Activated naive CD8-positive, alpha-beta T cell treated with anti-CD3 and anti-CD28 coated beads for 36 hours (primary cell): ENCODE data around the gene NUPR1. TPM values are rescaled to one million over a fixed set of nuclear protein-coding genes. Genes with fewer than 3 reads are reported as not detected.
"Not testable (repeated sequence)": the region's sequence is repeated elsewhere in the genome, so short reads cannot be mapped to it uniquely, and the experiment has no call there.

Experiments used
- DNase-seq: peaks from one replicate; pipeline ENCODE4 v3.0.0; 2021
- H3K27ac Mint-ChIP-seq: one replicate; pipeline ENCODE4 v1.8.0; 2022; ENCODE audit warnings: mild to moderate bottlenecking, moderate library complexity, mixed read lengths
- H3K27me3 Mint-ChIP-seq: one replicate; pipeline ENCODE4 v1.8.0; 2022; ENCODE audit warnings: mild to moderate bottlenecking, mixed read lengths
- H3K36me3 Mint-ChIP-seq: one replicate; pipeline ENCODE4 v1.8.0; 2021; ENCODE audit warnings: mild to moderate bottlenecking, mixed read lengths
- H3K4me1 Mint-ChIP-seq: one replicate; pipeline ENCODE4 v1.8.0; 2021; ENCODE audit warnings: mixed read lengths
- H3K4me3 Mint-ChIP-seq: one replicate; pipeline ENCODE4 v1.8.0; 2022; ENCODE audit warnings: mild to moderate bottlenecking, moderate library complexity, mixed read lengths
- H3K9me3 Mint-ChIP-seq: one replicate; pipeline ENCODE4 v1.8.0; 2022; ENCODE audit warnings: mixed read lengths
- total RNA-seq, 2 experiments: library from RNA; stranded (reverse); gene quantifications; one replicate each; pipeline ENCODE4 v1.2.3, GENCODE V29; 2021

NUPR1 gene
- total RNA-seq, 2 experiments from 2014 or later = not detected

DNA sequence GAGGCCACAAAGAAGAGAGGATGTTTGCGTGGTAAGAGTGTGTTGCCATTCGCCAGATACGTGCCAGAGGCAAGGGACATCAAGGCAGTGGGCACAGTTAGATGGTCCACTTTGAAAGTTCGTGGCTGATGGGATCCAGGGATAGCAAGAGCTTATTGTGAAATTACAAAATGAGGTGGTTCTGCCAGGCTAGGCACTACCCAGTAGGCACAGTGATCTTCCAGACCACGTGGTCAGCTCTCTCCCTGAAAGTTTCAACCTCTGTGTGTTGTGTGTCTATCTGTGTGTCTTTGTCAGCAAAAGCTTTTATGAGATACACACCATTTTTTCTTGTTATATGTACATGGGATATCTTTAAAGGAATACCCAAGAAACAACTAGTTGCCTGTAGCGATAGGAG, 24.4 kb upstream of the NUPR1 start:
- peaks cover 11% of the 10 kb centered on the region for H3K9me3 Mint-ChIP-seq
- H3K4me3 Mint-ChIP-seq = no peak overlapping the region
- no peak overlapping the region for H3K27ac Mint-ChIP-seq
- H3K27me3 Mint-ChIP-seq = no peaks in the 10 kb centered on the region
- peaks cover 20% of the 10 kb centered on the region for H3K4me1 Mint-ChIP-seq
- H3K36me3 Mint-ChIP-seq = peaks cover 40% of the 10 kb centered on the region
- DNase-seq = no peak

DNA sequence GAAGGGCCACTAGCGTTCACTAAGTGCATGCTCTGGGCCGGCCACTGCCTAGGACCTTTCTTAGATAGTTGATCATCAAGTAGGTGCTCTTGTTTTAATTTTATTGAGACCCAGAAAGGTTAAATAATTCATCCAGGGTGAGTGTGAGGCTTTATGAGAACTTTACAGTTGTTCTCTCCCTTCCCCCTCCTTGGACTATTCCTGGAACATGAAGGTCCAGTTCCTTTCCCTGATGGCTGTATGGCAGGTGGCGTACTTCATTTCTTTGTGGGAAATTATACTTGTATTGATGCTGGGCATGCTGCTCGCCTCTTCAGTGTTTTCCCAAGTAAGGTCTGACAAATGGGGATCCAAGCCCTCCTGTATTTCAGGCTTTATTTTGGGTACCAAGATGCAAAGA, 23.4 kb upstream of the NUPR1 start:
- Mint-ChIP-seq H3K4me3 (no peak overlapping the region), H3K9me3 (peaks cover 6% of the 10 kb centered on the region), H3K27me3 (no peaks in the 10 kb centered on the region), H3K27ac (no peak overlapping the region), H3K36me3 (peaks cover 35% of the 10 kb centered on the region), H3K4me1 (peaks cover 18% of the 10 kb centered on the region)
- DNase-seq = no peak

DNA sequence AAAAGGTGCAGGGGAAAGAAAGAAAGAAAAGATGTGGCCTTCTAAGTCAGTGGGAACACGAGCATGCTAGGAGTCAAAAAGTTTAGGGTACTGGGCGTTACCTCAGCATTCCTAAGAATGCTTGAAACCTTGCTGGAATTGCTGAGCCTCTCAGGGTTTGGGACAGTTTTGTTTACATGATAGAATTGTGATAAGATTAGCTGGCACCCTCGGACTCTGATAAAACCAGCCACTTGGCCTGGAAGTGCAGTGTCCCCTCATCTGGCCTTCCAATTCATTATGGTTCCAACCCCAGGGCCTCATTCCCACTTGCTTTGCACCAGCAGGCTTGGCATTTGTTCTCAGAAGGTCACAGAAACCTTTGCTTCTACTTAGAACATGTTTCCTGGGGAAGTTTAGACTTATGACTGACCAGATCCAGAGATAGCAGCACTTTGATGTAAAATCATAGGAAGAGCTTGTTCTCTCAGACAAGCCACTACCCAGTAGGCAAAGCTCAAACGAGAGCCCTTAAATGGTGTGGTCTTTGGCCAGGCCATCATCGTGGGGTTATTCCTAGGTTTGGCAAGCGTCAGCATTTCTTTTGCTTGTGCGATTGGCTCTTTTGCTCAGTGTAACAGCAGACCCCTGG, 22.9 kb upstream of the NUPR1 start:
- Mint-ChIP-seq H3K4me3 (no peak overlapping the region), H3K36me3 (peaks cover 38% of the 10 kb centered on the region), H3K27me3 (no peaks in the 10 kb centered on the region), H3K27ac (no peak overlapping the region), H3K9me3 (peaks cover 3% of the 10 kb centered on the region), H3K4me1 (peaks cover 20% of the 10 kb centered on the region)
- DNase-seq = no peak

DNA sequence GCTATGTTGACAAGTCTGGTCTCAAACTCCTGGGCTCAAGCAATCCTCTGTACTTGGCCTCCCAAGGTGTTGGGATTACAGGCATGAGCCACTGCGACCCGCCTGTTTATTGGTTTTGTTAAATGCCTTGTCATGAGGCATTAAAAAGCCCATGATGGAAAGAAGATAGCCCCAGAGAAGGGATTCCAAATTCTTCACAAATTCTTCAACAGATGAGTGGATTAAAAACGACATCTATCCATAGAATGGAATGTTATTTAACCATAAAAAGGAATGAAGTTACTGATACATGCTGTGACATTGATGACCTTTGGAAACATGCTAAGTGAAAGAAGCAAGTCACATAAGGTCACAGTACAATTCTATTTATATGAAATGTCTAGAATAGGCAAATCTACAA, 19.7 kb upstream of the NUPR1 start:
- Mint-ChIP-seq H3K4me3 (no peak overlapping the region), H3K27me3 (no peaks in the 10 kb centered on the region), H3K9me3 (no peaks in the 10 kb centered on the region), H3K27ac (no peak overlapping the region), H3K4me1 (peaks cover 33% of the 10 kb centered on the region), H3K36me3 (peaks cover 32% of the 10 kb centered on the region)
- no peak for DNase-seq

DNA sequence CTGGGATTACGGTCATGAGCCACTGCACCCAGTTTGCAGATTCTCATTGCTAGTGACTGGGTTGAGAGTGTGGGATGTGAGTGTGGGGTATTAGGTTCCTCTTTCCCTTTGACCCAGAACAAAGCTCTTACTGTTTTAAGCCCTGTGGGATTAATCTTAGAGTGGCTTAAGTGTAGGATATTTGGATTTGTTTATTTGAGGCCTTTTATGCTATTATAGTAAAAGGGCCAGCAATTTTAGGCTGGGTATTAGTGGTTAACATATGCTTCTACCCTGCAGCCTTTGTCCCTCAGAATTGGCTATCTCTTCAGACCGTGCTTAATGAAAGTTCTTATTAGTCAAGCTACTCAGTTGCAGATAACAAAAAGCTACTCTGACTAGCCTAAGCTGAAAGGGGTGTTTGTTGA, 18.1 kb upstream of the NUPR1 start:
- Mint-ChIP-seq H3K4me1 (peaks cover 27% of the 10 kb centered on the region), H3K4me3 (no peak overlapping the region), H3K36me3 (peaks cover 32% of the 10 kb centered on the region), H3K27ac (no peak overlapping the region), H3K27me3 (no peaks in the 10 kb centered on the region), H3K9me3 (no peaks in the 10 kb centered on the region)
- no peak for DNase-seq

DNA sequence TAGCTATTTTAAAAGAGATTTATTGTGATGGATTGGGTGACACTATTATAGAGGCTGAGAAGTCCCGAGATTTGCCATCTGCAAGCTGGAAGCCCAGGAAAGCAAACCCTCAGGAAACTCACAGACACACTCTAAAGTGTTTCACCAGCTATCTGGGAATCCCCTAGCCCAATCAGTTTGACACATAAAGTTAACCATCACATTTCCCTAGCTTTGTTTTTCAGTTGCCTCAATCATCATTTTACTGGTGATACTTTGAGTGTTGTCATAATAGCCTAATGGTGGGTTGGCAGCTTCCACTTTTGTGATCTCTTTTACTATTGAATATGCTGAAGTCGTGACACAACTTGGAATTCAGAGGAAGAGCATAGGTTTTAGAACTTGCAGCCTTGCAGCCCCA, 16.8 kb upstream of the NUPR1 start:
- Mint-ChIP-seq H3K4me3 (no peak overlapping the region), H3K27ac (no peak overlapping the region), H3K27me3 (no peaks in the 10 kb centered on the region), H3K9me3 (no peaks in the 10 kb centered on the region), H3K4me1 (peaks cover 29% of the 10 kb centered on the region), H3K36me3 (peaks cover 31% of the 10 kb centered on the region)
- no peak for DNase-seq

DNA sequence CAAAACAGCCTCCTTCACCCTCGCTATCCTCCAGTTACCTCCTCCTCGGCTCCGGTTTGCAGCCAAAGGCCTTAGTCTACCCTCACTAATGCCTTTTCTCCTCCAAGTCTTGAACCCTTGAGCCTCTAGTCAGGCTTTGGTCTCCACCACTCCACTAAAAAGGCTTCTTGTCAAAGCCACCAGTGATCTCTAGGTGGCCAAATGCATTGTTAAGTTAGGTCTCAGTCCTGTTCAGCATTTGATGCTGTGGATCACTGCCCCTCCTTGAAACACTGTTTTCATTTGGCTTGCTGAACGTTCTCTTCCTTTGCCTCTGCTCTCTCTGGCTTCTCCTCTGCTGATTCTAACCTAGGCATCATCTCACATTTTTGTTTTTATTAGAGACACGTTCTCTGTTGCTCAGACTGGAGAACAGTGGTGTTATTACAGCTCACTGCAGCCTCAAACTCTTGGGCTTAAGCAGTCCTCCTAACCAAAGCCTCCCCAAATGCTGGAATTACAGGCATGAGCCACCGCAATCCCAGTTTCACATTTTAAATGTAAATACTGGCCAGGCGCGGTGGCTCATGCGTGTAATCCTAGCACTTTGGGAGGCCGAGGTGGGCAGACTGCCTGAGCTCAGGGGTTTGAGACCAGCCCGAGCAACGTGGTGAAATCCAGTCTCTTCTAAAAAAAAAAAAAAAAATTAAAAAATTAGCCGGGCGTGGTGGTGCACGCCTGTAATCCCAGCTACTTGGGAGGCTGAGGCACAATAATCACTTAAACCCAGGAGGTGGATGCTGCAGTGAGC, 16.1 kb upstream of the NUPR1 start:
- Mint-ChIP-seq H3K27ac (peak overlapping the region; percentile 86), H3K4me3 (peak overlapping the region; percentile 79), H3K27me3 (no peaks in the 10 kb centered on the region), H3K4me1 (peaks cover 29% of the 10 kb centered on the region), H3K9me3 (no peaks in the 10 kb centered on the region), H3K36me3 (peaks cover 30% of the 10 kb centered on the region)
- DNase-seq = no peak

DNA sequence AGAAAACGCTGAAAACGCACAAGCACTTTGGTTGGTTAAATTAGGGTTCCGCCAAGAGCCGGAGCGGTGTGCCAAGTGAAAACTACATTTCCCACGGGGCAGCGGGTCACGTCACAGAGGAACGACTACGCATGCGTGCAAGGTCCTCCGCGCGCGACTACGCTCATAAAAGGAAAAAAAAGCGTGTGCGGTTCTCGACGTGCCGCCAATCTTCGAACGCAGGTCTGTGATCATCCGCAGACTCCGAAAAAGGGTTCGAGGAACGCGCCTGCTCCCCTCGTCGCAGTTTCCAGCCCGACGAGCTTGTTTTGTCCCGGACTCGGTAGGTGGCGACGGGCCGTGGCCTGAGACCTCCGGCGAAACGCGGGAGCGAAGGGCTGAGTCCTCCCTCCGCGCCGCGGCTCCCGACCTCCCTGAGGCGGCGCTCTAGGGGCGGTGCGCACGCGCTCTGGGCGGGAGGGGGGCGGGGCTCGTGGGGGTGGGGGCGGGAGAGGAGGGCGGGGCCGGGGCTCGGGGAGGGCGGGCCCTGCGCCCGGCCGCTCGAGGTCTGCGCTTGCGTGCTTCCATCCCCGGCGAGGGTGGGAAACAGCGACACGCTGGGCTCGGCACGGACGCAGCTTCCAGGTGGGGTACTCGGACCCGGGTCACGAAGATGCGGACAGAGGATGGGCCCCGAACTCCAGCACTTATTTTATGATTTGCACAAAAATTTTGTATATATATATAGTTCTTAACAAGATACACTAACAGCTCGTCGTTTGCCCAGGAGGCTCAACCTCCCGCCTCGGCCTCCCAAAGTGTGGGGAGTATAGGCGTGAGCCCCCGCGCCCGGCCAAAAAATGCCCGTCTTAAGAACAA, 15.2 kb upstream of the NUPR1 start, which contains the start of gene SGF29:
SGF29 (plus strand) TSS at position 145 of the 858 bp plus-strand sequence. CDS start 27,150 bp downstream, outside the sequence.
- DNase-seq = peak; percentile 89
- Mint-ChIP-seq H3K27me3 (no peaks in the 10 kb centered on the region), H3K36me3 (peaks cover 21% of the 10 kb centered on the region), H3K9me3 (no peaks in the 10 kb centered on the region), H3K4me1 (peaks cover 34% of the 10 kb centered on the region), H3K4me3 (peak within 1 kb of the TSS; percentile 86), H3K27ac (peak within 1 kb of the TSS; percentile 98)

DNA sequence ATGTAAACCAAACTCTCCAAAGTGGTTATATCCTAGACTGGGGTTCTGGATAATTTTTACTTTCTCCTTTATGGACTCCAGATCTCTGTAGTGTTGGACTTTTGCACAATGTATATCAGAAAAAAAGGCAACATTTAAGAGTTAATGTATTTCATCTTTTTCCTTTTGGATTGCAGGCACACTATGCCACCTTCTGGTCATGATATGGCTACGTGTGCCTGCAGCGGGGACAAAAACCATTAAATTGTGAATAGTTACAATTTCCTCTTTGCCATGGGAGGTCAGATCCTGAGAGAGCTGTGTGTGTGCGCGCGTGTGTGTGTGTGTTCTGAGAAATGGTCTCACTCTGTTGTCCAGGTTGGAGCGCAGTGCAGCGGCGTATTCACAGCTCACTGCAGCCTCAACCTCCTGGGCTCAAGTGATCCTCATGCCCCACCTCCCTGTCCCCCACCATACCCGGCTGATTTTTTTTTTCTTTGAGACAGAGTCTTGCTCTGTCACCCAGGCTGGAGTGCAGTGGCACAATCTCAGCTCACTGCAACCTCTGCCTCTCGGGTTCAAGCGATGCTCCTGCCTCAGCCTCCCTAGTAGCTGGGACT, 10.6 kb upstream of the NUPR1 start:
- H3K36me3 Mint-ChIP-seq = no peaks in the 10 kb centered on the region
- H3K27ac Mint-ChIP-seq = no peak overlapping the region
- no peaks in the 10 kb centered on the region for H3K9me3 Mint-ChIP-seq
- no peak overlapping the region for H3K4me3 Mint-ChIP-seq
- peaks cover 12% of the 10 kb centered on the region for H3K4me1 Mint-ChIP-seq
- H3K27me3 Mint-ChIP-seq = no peaks in the 10 kb centered on the region
- DNase-seq = no peak

DNA sequence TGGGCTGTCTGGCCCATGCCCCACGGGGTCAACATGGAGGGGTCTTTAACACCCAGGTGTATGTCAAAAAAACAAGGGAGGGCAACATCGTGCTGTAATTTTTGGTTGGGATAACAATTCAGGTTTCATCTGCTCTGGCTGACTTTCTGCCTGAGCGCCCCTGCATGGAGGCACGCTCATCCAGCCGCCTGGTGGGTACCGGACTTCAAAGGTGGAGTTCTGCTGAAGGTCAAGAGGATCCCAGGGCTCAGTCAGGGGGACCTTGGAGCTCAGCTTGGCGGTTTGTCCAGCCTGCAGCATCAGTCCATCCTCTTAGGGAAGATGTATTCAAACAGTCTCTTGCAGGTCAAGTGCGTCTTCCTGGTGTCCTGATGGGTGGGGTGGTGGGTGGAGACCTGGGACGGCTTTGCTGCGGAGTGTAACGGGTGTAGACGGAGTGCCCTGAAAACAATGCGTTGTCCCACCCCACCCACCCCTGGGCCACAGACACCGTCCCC, 9.6 kb upstream of the NUPR1 start:
- H3K27ac Mint-ChIP-seq = no peak overlapping the region

DNA sequence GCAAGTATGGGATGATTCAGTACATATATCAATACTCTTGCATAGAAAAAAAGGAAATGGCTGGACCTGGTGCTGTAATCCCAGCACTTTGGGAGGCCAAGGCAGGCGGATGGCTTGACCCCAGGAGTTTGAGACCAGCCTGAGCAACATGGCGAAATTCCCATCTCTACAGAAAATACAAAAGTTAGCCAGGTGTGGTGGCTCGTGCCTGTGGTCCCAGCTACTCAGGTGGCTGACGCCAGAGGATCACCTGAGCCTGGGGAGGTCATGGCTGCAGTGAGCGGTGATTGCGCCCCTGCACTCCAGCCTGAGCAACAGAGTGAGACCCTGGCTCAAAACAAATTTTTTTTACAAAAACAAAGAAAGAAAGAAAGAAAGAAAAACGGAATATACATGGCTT, 7.9 kb upstream of the NUPR1 start:
- Mint-ChIP-seq H3K36me3 (no peaks in the 10 kb centered on the region), H3K27me3 (no peaks in the 10 kb centered on the region), H3K9me3 (no peaks in the 10 kb centered on the region), H3K4me3 (no peak overlapping the region), H3K27ac (no peak overlapping the region), H3K4me1 (peaks cover 8% of the 10 kb centered on the region)
- no peak for DNase-seq

More for the DNA sequence above, 9.6 kb upstream of the NUPR1 start:
- Mint-ChIP-seq H3K4me1 (peaks cover 10% of the 10 kb centered on the region), H3K9me3 (no peaks in the 10 kb centered on the region), H3K27me3 (no peaks in the 10 kb centered on the region), H3K36me3 (no peaks in the 10 kb centered on the region), H3K4me3 (no peak overlapping the region)
- DNase-seq = no peak

DNA sequence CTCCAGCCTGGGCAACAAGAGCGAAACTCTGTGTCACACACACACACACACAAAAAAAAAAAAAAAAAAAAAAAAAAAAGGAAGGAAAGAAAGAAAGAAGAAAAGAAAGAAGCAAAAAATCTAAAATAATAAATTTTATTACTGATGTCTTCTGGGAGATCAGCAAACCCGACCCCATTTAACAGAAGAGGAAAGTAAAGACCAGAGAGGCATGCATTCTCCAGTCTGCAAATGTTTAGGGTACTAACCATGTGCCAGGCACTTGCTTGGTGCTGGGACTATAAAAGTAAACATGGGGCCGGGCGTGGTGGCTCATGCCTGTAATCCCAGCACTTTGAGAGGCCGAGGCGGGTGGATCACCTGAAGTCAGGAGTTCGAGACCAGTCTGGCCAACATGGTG, 7.2 kb upstream of the NUPR1 start:
- not testable (repeated sequence) for H3K9me3 Mint-ChIP-seq, H3K27ac Mint-ChIP-seq, DNase-seq, H3K4me3 Mint-ChIP-seq, H3K27me3 Mint-ChIP-seq, H3K4me1 Mint-ChIP-seq, H3K36me3 Mint-ChIP-seq

DNA sequence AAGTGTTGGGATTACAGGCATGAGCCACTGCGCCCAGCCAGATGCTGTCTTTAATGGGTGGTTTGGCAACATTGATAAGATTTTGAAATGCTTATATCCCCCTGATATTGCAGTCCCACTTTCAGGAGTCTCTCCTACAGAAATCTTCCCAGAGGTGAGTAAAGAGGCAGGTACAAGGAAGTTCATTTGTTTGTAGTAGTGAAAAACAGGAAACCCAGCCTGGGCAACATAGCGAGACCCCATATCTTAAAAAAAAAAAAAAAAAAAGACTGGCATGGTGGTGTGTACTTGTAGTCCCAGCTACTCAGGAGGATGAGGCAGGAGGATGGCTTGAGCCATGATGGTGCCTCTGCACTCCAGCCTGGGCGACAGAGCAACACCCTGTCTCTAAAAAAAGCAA, 6.2 kb upstream of the NUPR1 start:
- Mint-ChIP-seq H3K4me1 (peaks cover 8% of the 10 kb centered on the region), H3K4me3 (no peak overlapping the region), H3K36me3 (no peaks in the 10 kb centered on the region), H3K27ac (no peak overlapping the region), H3K9me3 (no peaks in the 10 kb centered on the region), H3K27me3 (no peaks in the 10 kb centered on the region)
- DNase-seq = no peak

DNA sequence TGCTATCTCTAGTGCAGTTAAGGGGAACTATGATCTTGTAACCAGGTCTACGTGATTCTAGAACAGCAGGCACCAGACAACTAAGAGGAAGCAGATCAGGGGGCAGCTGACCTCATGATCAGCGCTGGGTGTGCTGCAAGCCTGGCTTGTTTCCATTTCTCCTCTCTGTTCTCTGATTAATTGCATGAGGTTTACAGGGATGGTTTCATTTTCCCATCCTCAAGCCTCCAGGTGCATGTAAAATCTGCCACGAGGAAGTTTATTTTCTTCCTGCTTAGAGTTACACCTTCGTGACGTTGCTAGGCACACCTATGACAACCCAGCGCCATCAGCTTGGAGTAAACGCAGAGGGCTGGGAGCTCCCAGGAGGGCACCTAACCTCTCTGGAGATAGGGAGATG, 4.3 kb upstream of the NUPR1 start:
- Mint-ChIP-seq H3K27me3 (no peaks in the 10 kb centered on the region), H3K4me1 (peaks cover 3% of the 10 kb centered on the region), H3K36me3 (no peaks in the 10 kb centered on the region), H3K27ac (no peak overlapping the region), H3K4me3 (no peak overlapping the region), H3K9me3 (no peaks in the 10 kb centered on the region)
- DNase-seq = no peak

DNA sequence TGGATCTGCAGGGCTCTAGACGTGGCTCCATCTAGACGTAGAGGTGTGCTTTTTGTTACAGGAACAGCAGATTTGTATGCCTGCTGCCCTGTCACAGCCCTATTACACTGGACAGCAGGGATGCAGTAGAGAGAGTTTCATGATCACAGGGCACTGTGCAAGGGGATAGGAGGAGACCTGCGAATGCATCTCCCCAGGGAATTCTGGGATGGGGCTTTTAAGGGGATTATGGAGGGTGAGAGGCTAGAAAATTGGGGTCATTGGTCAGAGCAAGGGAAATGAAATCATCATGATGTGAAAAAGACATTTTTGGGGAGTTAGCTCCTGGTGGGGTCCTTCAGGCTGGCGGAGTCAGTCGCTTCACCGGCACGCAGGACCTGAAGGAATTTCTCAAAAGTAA, 3.9 kb upstream of the NUPR1 start:
- no peak for DNase-seq
- Mint-ChIP-seq H3K4me1 (peaks cover 3% of the 10 kb centered on the region), H3K27ac (no peak overlapping the region), H3K36me3 (no peaks in the 10 kb centered on the region), H3K9me3 (no peaks in the 10 kb centered on the region), H3K4me3 (no peak overlapping the region), H3K27me3 (no peaks in the 10 kb centered on the region)
